Left colon (tissue), 2 donors: ENCODE data around the gene HOXD8. TPM values are rescaled to one million over a fixed set of nuclear protein-coding genes. Genes with fewer than 3 reads are reported as not detected.

Experiments
- ATAC-seq: fragments of 200-7000 bp; cut with Tn5 transposase; one replicate; pipeline ENCODE4 v1.9.1; 2020; ENCODE audit warnings: mild to moderate bottlenecking, moderate library complexity
- DNase-seq, 2 donors: peaks; one replicate each; pipeline ENCODE4 v3.0.0-alpha.2; 2020
- intact Hi-C, 2 donors: fragments of 100-400 bp; cut with DNase I in 1 of 2; cut with micrococcal nuclease in 1 of 2; formaldehyde crosslinking; loops; one replicate each; pipeline versions ENCODE4 v1.11.2 to v1.14.0; 2022; cut with DNase I, micrococcal nuclease
- microRNA-seq, 2 donors: library from miRNA; unstranded; fragments of <30 nt; microRNA quantifications; one replicate each; pipeline versions ENCODE4 v1.1.0 to v1.2.0, GENCODE V29; 2020
- total RNA-seq, 2 donors: library from RNA; stranded (reverse); fragmentation: NEBNext Ultra II Directional; extraction: Animal tissue kit (Norgen Biotek cat#: 25700); gene quantifications; one replicate each; pipeline ENCODE4 v1.2.1, GENCODE V29; 2021
- donor health status: DM: no; HTN: no; CAD: no.
- donor health status: DM: yes; HTN: yes; CAD: no.

The HOXD8 gene
- total RNA-seq, 2 donors from 2014 or later = 6.2 to 9.8 TPM

- DNase-seq = no peak
- intact Hi-C loops = no loop called here
- no peak for ATAC-seq
Measured at GRCh38 chr2:176172895-176173566, 43.5 kb downstream of the HOXD8 start.

- intact Hi-C loops = no loop called here
- no peak for DNase-seq
- no peak for ATAC-seq
Measured at GRCh38 chr2:176173567-176174381, 44.3 kb downstream of the HOXD8 start.

GRCh38 chr2:176174382-176174823, 44.9 kb downstream of the HOXD8 start:
- DNase-seq = no peak
- ATAC-seq = peak; percentile 31
- intact Hi-C loops = no loop called here

GRCh38 chr2:176174824-176175708, 45.6 kb downstream of the HOXD8 start:
- DNase-seq (peak; percentile 54 to 61), ATAC-seq (peak; percentile 49)
- intact Hi-C loops = no loop called here

GRCh38 chr2:176175709-176176607, 46.5 kb downstream of the HOXD8 start:
- no peak for ATAC-seq
- intact Hi-C loops = no loop called here
- no peak for DNase-seq

GRCh38 chr2:176177580-176178037, 48.1 kb downstream of the HOXD8 start:
- intact Hi-C loops = no loop called here
- ATAC-seq (no peak), DNase-seq (no peak)

- peak; percentile 76 for ATAC-seq
- intact Hi-C loops = no loop called here
- DNase-seq = peak; percentile 74 to 79
Measured at GRCh38 chr2:176178038-176178756, 48.7 kb downstream of the HOXD8 start.

GRCh38 chr2:176178757-176179295, 49.3 kb downstream of the HOXD8 start:
- intact Hi-C loops = no loop called here
- DNase-seq (no peak), ATAC-seq (peak; percentile 43)

GRCh38 chr2:176181551-176181950, 52.0 kb downstream of the HOXD8 start:
- no peak for DNase-seq
- intact Hi-C loops = no loop called here
- no peak for ATAC-seq

Small RNA genes within 50 kb of the gene (microRNA-seq; reads per million reads assigned to microRNA genes)
- gene MIR10B = 18,169 to 28,156 reads per million in 2 donors

Other genes starting within 250 kb of the HOXD8 start
- gene LNPK, start 127.4 kb upstream of the HOXD8 start, total RNA-seq = 10 to 100 TPM; 41.5 to 41.9 TPM
- not detected for gene EVX2, start 45.7 kb upstream of the HOXD8 start, total RNA-seq
- gene HOXD13, start 37.0 kb upstream of the HOXD8 start, total RNA-seq = under 1 TPM; 0.14 to 0.15 TPM
- not detected for gene HOXD12, start 29.9 kb upstream of the HOXD8 start, total RNA-seq
- gene HOXD11, start 22.4 kb upstream of the HOXD8 start, total RNA-seq = 1 to 10 TPM in 1 of 2 donors, under 1 TPM in 1; 0.37 to 4.2 TPM
- gene HOXD10, start 12.9 kb upstream of the HOXD8 start, total RNA-seq = 10 to 100 TPM in 1 of 2 donors, 1 to 10 TPM in 1; 1.0 to 14.8 TPM
- gene HOXD9, start 7.0 kb upstream of the HOXD8 start, total RNA-seq = 1 to 10 TPM; 1.4 to 5.8 TPM
- 1 to 10 TPM; 3.8 to 9.7 TPM for gene HOXD4, start 21.8 kb downstream of the HOXD8 start, total RNA-seq
- gene HOXD3, start 27.6 kb downstream of the HOXD8 start, total RNA-seq = 1 to 10 TPM; 3.8 to 9.5 TPM
- 1 to 10 TPM; 3.5 to 6.9 TPM for gene HOXD1, start 59.0 kb downstream of the HOXD8 start, total RNA-seq
- 10 to 100 TPM; 31.1 to 34.0 TPM for gene MTX2, start 139.7 kb downstream of the HOXD8 start, total RNA-seq